ENCODE results near the gene PANK4.
"Not testable (repeated sequence)": the region's sequence is repeated elsewhere in the genome, so short reads cannot be mapped to it uniquely, and the experiment has no call there.

PANK4 gene

DNA sequence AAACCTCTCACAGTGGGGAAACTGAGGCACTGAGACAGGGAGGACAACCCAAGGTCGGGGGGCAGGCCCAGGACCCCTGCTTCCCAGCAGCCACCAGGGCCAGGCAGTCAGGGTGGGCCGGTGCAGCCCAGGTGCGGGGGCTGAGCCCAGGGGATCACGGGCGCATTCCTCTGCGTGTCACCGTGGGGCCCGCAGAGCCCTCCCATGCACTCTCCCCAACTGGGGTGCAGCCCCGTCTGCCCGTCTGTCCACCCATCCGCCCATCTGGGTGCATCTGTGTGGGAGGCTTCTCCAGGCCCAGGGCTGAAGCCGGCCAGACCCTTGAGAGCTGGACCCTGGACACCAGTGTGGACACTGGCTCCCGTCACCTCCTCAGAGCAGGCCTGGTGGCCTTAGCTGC is 53.2 kb downstream of the PANK4 start:
- no peak for FAIRE-seq

GRCh38 chr1:2472561-2473177 is 53.7 kb downstream of the PANK4 start:
- no peak for FAIRE-seq

GRCh38 chr1:2472109-2472508 is 54.3 kb downstream of the PANK4 start:
- no peak for FAIRE-seq

DNA sequence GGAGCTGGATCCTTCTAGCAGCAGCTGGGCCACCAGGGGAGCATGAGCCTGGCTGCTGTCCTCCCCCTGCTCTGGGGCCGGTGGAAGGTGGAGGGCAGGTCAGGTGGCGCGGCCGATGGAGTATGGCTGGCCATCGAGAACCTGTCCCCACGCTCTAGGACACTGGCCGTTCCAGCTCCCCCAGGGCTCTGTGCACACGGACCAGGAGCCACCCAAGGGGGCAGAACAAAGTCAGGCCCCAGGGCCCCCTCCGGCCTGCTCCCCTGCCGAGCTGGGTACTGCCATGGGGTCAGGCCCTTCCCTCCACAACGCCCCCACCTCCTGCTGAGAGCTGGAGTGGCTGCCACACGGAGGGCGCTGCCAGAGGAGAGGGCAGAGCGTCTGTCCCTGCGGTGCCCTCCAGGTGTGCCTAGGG is 54.8 kb downstream of the PANK4 start:
- no peak for FAIRE-seq

GRCh38 chr1:2471159-2471471 is 55.3 kb downstream of the PANK4 start:
- FAIRE-seq = no peak

- FAIRE-seq = no peak
Observed at GRCh38 chr1:2470290-2471158, 55.9 kb downstream of the PANK4 start.

- FAIRE-seq = no peak
Observed at GRCh38 chr1:2469103-2469940, 57.1 kb downstream of the PANK4 start.

- FAIRE-seq = no peak
Observed at GRCh38 chr1:2468540-2468939, 57.9 kb downstream of the PANK4 start.

DNA sequence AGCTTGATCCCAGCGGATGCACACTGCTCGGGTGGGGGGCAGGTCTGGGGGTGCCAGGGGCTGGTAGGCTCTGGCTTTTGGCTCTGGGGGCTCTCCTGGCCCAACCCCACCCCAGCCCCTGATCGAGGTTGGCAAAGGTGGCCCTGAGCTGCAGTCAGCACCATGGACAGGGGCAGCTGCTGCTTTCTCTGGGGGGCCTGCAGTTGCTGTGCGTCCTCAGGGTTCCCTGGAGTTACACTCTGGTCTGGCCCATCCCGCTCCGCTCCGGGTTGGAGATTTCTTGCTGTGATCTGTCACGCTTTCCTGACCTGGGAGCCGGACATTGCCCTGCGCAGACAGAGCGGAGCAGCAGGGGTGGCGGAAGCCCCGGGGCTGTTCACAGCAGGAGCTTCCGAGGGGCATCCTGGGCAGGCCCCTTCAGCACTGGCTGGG is 58.3 kb downstream of the PANK4 start:
- FAIRE-seq = no peak

- no peak for FAIRE-seq
Observed at GRCh38 chr1:2466958-2467554, 59.3 kb downstream of the PANK4 start.

DNA sequence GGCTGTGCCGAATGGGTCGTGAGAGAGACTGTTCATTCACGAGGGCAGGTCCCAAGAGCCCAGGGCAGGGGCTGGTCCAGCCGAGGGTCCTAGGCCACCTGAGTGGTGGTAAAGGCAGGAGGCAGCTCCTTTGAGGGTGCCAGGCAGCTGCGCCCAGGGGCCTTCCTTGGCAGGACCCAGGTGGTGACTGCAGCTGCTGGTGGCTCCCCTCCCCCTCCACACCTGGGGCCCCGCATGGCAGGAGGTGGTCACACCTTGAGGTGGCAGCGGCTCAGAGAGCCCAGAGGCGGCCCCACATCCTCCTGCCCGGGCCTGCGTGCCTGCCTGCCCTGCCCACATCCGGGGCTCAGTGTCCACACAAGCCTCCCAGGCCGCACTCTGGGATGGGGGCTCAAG is 60.1 kb downstream of the PANK4 start:
- no peak for FAIRE-seq

GRCh38 chr1:2465371-2466269 is 60.8 kb downstream of the PANK4 start:
- no peak for FAIRE-seq

GRCh38 chr1:2463396-2463795 is 63.0 kb downstream of the PANK4 start:
- no peak for FAIRE-seq

DNA sequence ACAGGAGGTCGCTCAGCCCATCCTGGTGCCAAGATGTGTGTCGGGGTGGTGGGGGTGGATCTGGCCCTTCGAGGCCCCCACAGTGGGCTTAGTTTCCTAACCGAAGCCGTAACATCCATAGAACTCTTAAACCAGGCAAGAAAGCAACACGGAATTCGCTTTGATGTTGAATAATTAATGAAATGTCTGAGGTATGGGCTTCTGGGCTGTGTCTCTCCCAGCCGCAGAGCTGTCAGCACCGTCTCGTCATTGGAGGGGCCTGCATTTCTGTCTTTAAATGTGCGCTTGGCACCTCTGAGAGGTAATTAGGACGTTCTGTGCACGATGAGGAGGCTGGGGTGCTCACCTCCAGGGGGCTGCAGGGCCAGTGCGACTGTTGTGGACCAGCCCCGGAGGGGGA is 63.6 kb downstream of the PANK4 start:
- no peak for FAIRE-seq

GRCh38 chr1:2460996-2461751 is 65.2 kb downstream of the PANK4 start:
- FAIRE-seq = no peak

DNA sequence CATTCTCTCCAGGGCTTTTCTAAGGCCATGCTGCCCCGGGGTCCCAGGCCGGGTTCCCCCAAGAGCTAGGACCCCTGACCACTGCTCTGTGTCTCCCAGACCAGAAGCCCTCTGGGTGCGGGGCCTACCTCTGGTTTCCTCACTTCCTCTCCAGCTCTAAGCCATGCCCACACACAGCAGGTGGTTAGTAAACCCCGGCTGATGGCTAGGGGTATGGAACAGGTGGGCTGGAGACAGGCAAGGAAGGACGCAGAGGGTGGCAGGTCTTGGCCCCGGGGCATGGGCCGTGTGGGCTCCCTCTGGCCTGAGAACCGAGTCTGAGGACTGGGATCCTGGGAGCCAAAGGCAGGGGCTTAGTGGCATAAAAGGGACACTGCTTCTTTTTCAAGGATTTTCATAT is 66.2 kb downstream of the PANK4 start:
- no peak for FAIRE-seq

GRCh38 chr1:2459757-2460156 is 66.6 kb downstream of the PANK4 start:
- FAIRE-seq = no peak

DNA sequence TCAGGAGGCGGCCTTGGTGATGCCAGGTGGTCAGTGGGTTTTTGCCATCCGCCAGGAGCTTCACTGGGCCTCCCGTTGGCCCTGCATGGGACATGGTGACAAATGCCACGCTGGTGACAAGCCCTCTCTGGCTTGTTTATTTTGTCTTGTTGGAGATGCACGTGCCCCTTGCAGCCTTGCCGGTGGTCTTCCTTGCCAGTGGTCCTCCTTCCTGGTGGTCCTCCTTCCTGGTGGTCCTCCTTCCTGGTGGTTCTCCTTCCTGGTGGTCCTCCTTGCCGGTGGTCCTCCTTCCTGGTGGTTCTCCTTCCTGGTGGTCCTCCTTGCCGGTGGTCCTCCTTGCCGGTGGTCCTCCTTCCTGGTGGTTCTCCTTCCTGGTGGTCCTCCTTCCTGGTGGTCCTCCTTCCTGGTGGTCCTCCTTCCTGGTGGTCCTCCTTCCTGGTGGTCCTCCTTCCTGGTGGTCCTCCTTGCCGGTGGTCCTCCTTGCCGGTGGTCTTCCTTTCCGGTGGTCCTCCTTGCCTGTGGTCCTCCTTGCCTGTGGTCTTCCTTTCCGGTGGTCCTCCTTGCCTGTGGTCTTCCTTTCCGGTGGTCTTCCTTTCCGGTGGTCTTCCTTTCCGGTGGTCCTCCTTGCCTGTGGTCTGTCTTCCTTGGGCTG is 67.2 kb downstream of the PANK4 start:
- not testable (repeated sequence) for FAIRE-seq

GRCh38 chr1:2458687-2459086 is 67.7 kb downstream of the PANK4 start:
- no peak for FAIRE-seq

Measured in G401.6 (cell line).